Body of pancreas (tissue), 4 donors: ENCODE data around the gene EEFSEC. TPM values are rescaled to one million over a fixed set of nuclear protein-coding genes. Genes with fewer than 3 reads are reported as not detected.

ENCODE experiments used
- ATAC-seq: fragments of 150-250 bp; one replicate; pipeline ENCODE4 v1.9.1; 2016
- DNase-seq, 4 donors: peaks; one replicate each; pipeline ENCODE4 v3.0.0-alpha.2; 2019
- H3K27ac ChIP-seq, 4 donors: fragments of 200-600 bp; sonication (generic); 1 replicate in 3 of 4; 2 replicates in 1 of 4; pipeline versions ENCODE4 v1.5.1 to v1.6.1; 2016 to 2019; ENCODE audit warnings: mild to moderate bottlenecking in 1 of 4, mixed read lengths in 1 of 4, moderate library complexity in 1 of 4
- H3K27me3 ChIP-seq, 2 donors: fragments of 200-600 bp; sonication (generic); one replicate each; pipeline ENCODE4 v1.6.0; 2016; ENCODE audit warnings: mild to moderate bottlenecking in 1 of 2
- H3K36me3 ChIP-seq, 2 donors: fragments of 200-600 bp; sonication (generic); replicated peaks in 1 of 2; 2 replicates each; pipeline ENCODE4 v1.5.1; 2016; ENCODE audit warnings: low read depth in 2 of 2; ENCODE audit not compliant: insufficient read depth in 1 of 2
- H3K4me1 ChIP-seq: fragments of 200-600 bp; sonication (generic); one replicate; pipeline ENCODE4 v1.6.0; 2016
- H3K4me3 ChIP-seq, 2 donors: fragments of 200-600 bp; sonication (generic); 1 replicate in 1 of 2; 2 replicates in 1 of 2; pipeline ENCODE4 v1.5.1; 2016 to 2019
- H3K9me3 ChIP-seq, 3 donors: fragments of 200-600 bp; sonication (generic); 1 replicate in 2 of 3; 2 replicates in 1 of 3; pipeline ENCODE4 v1.5.1; 2016
- CTCF ChIP-seq, 7 experiments: fragments of 450-650 bp in 4 of 7; fragments of 200-600 bp in 3 of 7; sonication (generic) in 3 of 7; IDR thresholded peaks; one replicate each; pipeline ENCODE4 v1.5.1; 2016 to 2019; ENCODE audit warnings: antibody characterized with exemption in 7 of 7
- POLR2A ChIP-seq, 3 donors: fragments of 450-650 bp; IDR thresholded peaks; one replicate each; pipeline ENCODE4 v1.6.1; 2016; ENCODE audit warnings: antibody characterized with exemption in 3 of 3, mild to moderate bottlenecking in 2 of 3
- WGBS, 2 donors: methylation state at CpG; one replicate each; pipeline ENCODE4 v1.1.5; 2017; 5-methylcytosine and 5-hydroxymethylcytosine counted together
- intact Hi-C: fragments of 100-400 bp; cut with DNase I; formaldehyde crosslinking; loops from one replicate; pipeline ENCODE4 v1.15.1; 2023
- total RNA-seq, 2 donors: library from RNA; depleted of rRNA; stranded (reverse); fragments of >200 nt; gene quantifications; one replicate each; pipeline ENCODE4 v1.1.0, GENCODE V29; 2016

Gene EEFSEC
- total RNA-seq, 2 donors from 2014 or later: 8.6 to 33.0 TPM

DNA sequence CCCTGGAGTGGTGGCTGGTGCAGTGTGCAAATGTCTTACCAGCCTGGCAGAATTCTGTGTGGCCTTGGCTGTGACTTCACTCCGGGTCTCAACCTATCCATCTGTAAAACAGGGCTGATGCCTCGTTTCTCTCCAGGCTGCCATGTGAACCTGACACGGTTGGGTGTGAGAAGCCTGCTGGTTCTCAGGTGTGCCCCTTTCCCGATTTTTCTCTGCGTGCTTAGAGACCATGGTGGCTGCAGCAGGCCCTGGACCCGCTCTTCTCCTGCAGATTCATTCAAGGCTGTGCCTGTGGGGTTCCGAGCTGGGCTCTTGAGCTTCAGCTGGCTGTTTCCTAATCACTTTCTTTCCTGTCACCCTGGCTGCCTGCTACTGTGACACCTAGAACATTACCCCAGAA, 38.9 kb downstream of the EEFSEC start:
- intact Hi-C loops: no loop called here

DNA sequence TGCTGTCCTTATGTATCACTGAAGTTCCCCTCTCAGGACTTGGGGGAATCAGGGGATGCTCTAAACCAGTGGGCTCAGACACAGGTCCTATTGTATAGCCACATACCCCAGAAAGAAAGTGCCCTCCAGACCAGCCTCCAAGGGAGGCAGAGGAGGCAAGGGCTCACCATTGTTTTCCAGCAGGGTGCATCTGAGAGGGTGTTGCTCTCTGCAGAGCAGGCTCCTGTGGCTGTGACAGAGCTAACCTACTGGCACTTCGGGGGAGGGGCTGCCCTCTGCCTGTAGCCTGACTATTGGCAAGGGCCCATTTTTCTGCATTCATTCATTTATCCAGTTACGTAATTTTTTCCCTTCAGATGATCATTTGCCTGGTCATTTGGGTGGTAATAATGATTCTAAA, 39.9 kb downstream of the EEFSEC start:
- DNase-seq (no peak), ATAC-seq (no peak)
- no peak overlapping the region for H3K27ac ChIP-seq
- H3K27me3 ChIP-seq: no peaks in the 10 kb centered on the region
- 93 to 100% methylated on average over 2 of the region's 2 CpGs for WGBS, 2 donors
- no peak overlapping the region for H3K4me3 ChIP-seq
- H3K9me3 ChIP-seq: no peaks in the 10 kb centered on the region
- H3K4me1 ChIP-seq: peaks cover 9% of the 10 kb centered on the region
- no peaks in the 10 kb centered on the region for H3K36me3 ChIP-seq
- intact Hi-C loops: no loop called here
- TF ChIP-seq CTCF (IDR thresholded peaks at IDR 0.05) (no peak), POLR2A (IDR thresholded peaks at IDR 0.05) (no peak)

More for the DNA sequence above, 38.9 kb downstream of the EEFSEC start:
- no peaks in the 10 kb centered on the region for H3K9me3 ChIP-seq
- no peak overlapping the region for H3K27ac ChIP-seq
- WGBS, 2 donors: 87 to 92% methylated on average over 7 of the region's 7 CpGs
- no peaks in the 10 kb centered on the region for H3K27me3 ChIP-seq
- no peak overlapping the region for H3K4me3 ChIP-seq
- H3K36me3 ChIP-seq: no peaks in the 10 kb centered on the region
- ATAC-seq (no peak), DNase-seq (no peak)
- peaks cover 9% of the 10 kb centered on the region for H3K4me1 ChIP-seq
- TF ChIP-seq POLR2A (IDR thresholded peaks at IDR 0.05) (no peak), CTCF (IDR thresholded peaks at IDR 0.05) (no peak)

GRCh38 chr3:128194843-128195242, 41.6 kb downstream of the EEFSEC start:
- intact Hi-C loops: no loop called here
- H3K4me3 ChIP-seq: no peak overlapping the region
- H3K27ac ChIP-seq: peak overlapping the region in 1 of 4 donors; percentile 22
- peaks cover 9% of the 10 kb centered on the region for H3K4me1 ChIP-seq
- H3K36me3 ChIP-seq: no peaks in the 10 kb centered on the region
- WGBS, 2 donors: 51 to 59% methylated on average over 4 of the region's 4 CpGs
- no peak for TF ChIP-seq CTCF (IDR thresholded peaks at IDR 0.05)
- no peak for TF ChIP-seq POLR2A (IDR thresholded peaks at IDR 0.05)
- no peaks in the 10 kb centered on the region for H3K27me3 ChIP-seq
- H3K9me3 ChIP-seq: no peaks in the 10 kb centered on the region
- ATAC-seq: no peak
- no peak for DNase-seq

- Histone ChIP-seq H3K9me3 (no peaks in the 10 kb centered on the region), H3K27me3 (no peaks in the 10 kb centered on the region), H3K36me3 (no peaks in the 10 kb centered on the region), H3K4me1 (peaks cover 9% of the 10 kb centered on the region), H3K27ac (peak overlapping the region in 1 of 4 donors; percentile 22), H3K4me3 (no peak overlapping the region)
- 85 to 86% methylated on average over 5 of the region's 5 CpGs for WGBS, 2 donors
- ATAC-seq (no peak), DNase-seq (no peak)
- no peak for TF ChIP-seq CTCF (IDR thresholded peaks at IDR 0.05)
- TF ChIP-seq POLR2A (IDR thresholded peaks at IDR 0.05): no peak
- intact Hi-C loops: no loop called here
Measured at GRCh38 chr3:128195369-128195768, 42.1 kb downstream of the EEFSEC start.

GRCh38 chr3:128195802-128196201, 42.5 kb downstream of the EEFSEC start:
- 68 to 77% methylated on average over 6 of the region's 6 CpGs for WGBS, 2 donors
- Histone ChIP-seq H3K9me3 (no peaks in the 10 kb centered on the region), H3K36me3 (no peaks in the 10 kb centered on the region), H3K27ac (no peak overlapping the region), H3K4me3 (no peak overlapping the region), H3K27me3 (no peaks in the 10 kb centered on the region), H3K4me1 (peaks cover 9% of the 10 kb centered on the region)
- no peak for ATAC-seq
- no peak for DNase-seq
- intact Hi-C loops: no loop called here
- TF ChIP-seq POLR2A (IDR thresholded peaks at IDR 0.05): no peak
- TF ChIP-seq CTCF (IDR thresholded peaks at IDR 0.05): no peak
